ENCODE results near the gene NAGA.

DNA sequence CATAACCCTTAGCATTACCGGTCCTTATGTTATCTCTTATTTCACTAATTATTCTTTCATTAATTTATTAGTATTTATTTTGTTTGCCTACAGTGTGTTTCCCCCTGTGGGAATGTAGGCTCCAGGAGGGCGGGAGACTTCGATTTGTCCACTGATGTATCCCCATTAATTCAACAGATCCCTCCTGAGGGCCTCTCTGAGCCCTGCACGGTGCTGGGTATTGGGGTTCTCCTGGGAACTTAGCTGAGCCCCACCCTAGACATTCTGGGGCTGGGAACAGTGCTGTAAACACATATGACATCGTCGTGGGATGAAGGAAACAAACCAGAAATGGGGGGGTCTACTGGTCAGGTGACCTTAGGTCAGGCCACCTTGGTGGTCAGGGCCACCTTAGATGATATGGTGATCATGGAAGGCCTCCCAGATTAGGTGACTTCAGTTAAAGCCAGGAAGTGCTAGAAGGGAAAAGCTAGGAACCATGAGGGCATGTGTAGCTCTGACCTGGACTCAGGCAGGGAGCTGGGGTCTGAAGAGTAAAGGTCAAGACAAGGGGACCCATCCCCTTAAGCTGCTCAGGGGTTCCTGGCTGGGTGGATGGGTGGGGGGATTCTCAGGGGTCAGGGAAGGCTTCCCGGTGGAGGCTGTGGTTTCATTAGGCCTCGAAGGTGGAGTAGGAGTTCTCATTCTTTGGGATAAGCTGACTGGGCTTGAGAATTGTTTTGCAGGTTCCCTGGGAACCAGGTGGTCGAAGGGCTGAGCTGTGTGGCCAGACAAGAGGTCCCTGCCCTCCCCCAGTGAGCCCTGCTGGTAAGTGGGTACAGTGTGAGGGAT is 4.4 kb upstream of the NAGA start:
- TF ChIP-seq, protein P1, sequence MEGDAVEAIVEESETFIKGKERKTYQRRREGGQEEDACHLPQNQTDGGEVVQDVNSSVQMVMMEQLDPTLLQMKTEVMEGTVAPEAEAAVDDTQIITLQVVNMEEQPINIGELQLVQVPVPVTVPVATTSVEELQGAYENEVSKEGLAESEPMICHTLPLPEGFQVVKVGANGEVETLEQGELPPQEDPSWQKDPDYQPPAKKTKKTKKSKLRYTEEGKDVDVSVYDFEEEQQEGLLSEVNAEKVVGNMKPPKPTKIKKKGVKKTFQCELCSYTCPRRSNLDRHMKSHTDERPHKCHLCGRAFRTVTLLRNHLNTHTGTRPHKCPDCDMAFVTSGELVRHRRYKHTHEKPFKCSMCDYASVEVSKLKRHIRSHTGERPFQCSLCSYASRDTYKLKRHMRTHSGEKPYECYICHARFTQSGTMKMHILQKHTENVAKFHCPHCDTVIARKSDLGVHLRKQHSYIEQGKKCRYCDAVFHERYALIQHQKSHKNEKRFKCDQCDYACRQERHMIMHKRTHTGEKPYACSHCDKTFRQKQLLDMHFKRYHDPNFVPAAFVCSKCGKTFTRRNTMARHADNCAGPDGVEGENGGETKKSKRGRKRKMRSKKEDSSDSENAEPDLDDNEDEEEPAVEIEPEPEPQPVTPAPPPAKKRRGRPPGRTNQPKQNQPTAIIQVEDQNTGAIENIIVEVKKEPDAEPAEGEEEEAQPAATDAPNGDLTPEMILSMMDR (conservative IDR thresholded peaks at IDR 0.05; ENCODE audit: low read length), result no peak
- no peak for TF ChIP-seq EZH2phosphoT487 (IDR thresholded peaks at IDR 0.05; ENCODE audit: borderline replicate concordance)
